ENCODE data around the gene LEUTX. TPM values are rescaled to one million over a fixed set of nuclear protein-coding genes. Genes with fewer than 3 reads are reported as not detected.

Gene LEUTX
- total RNA-seq, 1 donor from 2014 or later: not detected

- Histone ChIP-seq H3K4me1 (no peaks in the 10 kb centered on the region), H3K4me3 (no peak overlapping the region), H3K36me3 (no peaks in the 10 kb centered on the region), H3K27me3 (no peaks in the 10 kb centered on the region), H3K27ac (no peak overlapping the region), H3K9me3 (no peaks in the 10 kb centered on the region)
- TF ChIP-seq POLR2AphosphoS5 (IDR thresholded peaks at IDR 0.05; ENCODE audit: insufficient read depth in 1 of 2, low read depth in 1 of 2): no peak
- TF ChIP-seq POLR2A (IDR thresholded peaks at IDR 0.05): no peak
- TF ChIP-seq CTCF (IDR thresholded peaks at IDR 0.05): no peak
- no peak for DNase-seq (ENCODE audit: extremely low spot score in 2 of 2)
- intact Hi-C loops (cut with DNase I): no loop called here
Observed at GRCh38 chr19:39745643-39746042, 33.0 kb upstream of the LEUTX start.

- no peak for TF ChIP-seq POLR2AphosphoS5 (IDR thresholded peaks at IDR 0.05; ENCODE audit: insufficient read depth in 1 of 2, low read depth in 1 of 2)
- TF ChIP-seq CTCF (IDR thresholded peaks at IDR 0.05): no peak
- TF ChIP-seq POLR2A (IDR thresholded peaks at IDR 0.05): no peak
- Histone ChIP-seq H3K9me3 (no peaks in the 10 kb centered on the region), H3K4me3 (no peak overlapping the region), H3K27ac (no peak overlapping the region), H3K27me3 (no peaks in the 10 kb centered on the region), H3K36me3 (no peaks in the 10 kb centered on the region), H3K4me1 (no peaks in the 10 kb centered on the region)
- intact Hi-C loops (cut with DNase I): no loop called here
- no peak for DNase-seq (ENCODE audit: extremely low spot score in 2 of 2)
Observed at GRCh38 chr19:39746836-39747529, 31.7 kb upstream of the LEUTX start.

GRCh38 chr19:39749981-39750380 lies 28.7 kb upstream of the LEUTX start:
- no peaks in the 10 kb centered on the region for H3K4me1 ChIP-seq
- TF ChIP-seq CTCF (IDR thresholded peaks at IDR 0.05) (no peak), POLR2A (IDR thresholded peaks at IDR 0.05) (no peak), POLR2AphosphoS5 (IDR thresholded peaks at IDR 0.05; ENCODE audit: insufficient read depth in 1 of 2, low read depth in 1 of 2) (no peak)
- no peaks in the 10 kb centered on the region for H3K27me3 ChIP-seq
- H3K9me3 ChIP-seq: no peaks in the 10 kb centered on the region
- intact Hi-C loops (cut with DNase I): no loop called here
- H3K27ac ChIP-seq: no peak overlapping the region
- H3K36me3 ChIP-seq: no peaks in the 10 kb centered on the region
- DNase-seq (ENCODE audit: extremely low spot score in 2 of 2): no peak
- H3K4me3 ChIP-seq: no peak overlapping the region

GRCh38 chr19:39752390-39752789 lies 26.3 kb upstream of the LEUTX start:
- Histone ChIP-seq H3K27ac (no peak overlapping the region), H3K27me3 (no peaks in the 10 kb centered on the region), H3K36me3 (no peaks in the 10 kb centered on the region), H3K4me1 (no peaks in the 10 kb centered on the region), H3K9me3 (no peaks in the 10 kb centered on the region), H3K4me3 (no peak overlapping the region)
- TF ChIP-seq CTCF (IDR thresholded peaks at IDR 0.05) (no peak), POLR2AphosphoS5 (IDR thresholded peaks at IDR 0.05; ENCODE audit: insufficient read depth in 1 of 2, low read depth in 1 of 2) (no peak), POLR2A (IDR thresholded peaks at IDR 0.05) (no peak)
- intact Hi-C loops (cut with DNase I): no loop called here
- DNase-seq (ENCODE audit: extremely low spot score in 2 of 2): no peak

GRCh38 chr19:39752795-39753194 lies 25.9 kb upstream of the LEUTX start:
- no peaks in the 10 kb centered on the region for H3K9me3 ChIP-seq
- intact Hi-C loops (cut with DNase I): no loop called here

More at GRCh38 chr19:39752795-39753194, 25.9 kb upstream of the LEUTX start:
- TF ChIP-seq CTCF (IDR thresholded peaks at IDR 0.05) (no peak), POLR2AphosphoS5 (IDR thresholded peaks at IDR 0.05; ENCODE audit: insufficient read depth in 1 of 2, low read depth in 1 of 2) (no peak), POLR2A (IDR thresholded peaks at IDR 0.05) (no peak)
- no peak overlapping the region for H3K27ac ChIP-seq
- DNase-seq (ENCODE audit: extremely low spot score in 2 of 2): no peak
- H3K36me3 ChIP-seq: no peaks in the 10 kb centered on the region
- no peak overlapping the region for H3K4me3 ChIP-seq
- H3K4me1 ChIP-seq: no peaks in the 10 kb centered on the region
- no peaks in the 10 kb centered on the region for H3K27me3 ChIP-seq
